Activated gamma-delta T cell (primary cell): ENCODE measurements around the gene KIF4A.
"Not testable (repeated sequence)": the region's sequence is repeated elsewhere in the genome, so short reads cannot be mapped to it uniquely, and the experiment has no call there.

Source experiments
- DNase-seq: peaks from one replicate; lab custom pipeline; 2025; lab: John Stamatoyannopoulos, UW
- total RNA-seq, 2 donors: gene quantifications; one replicate each; lab custom pipeline; 2026; lab: John Stamatoyannopoulos, UW

Gene KIF4A, protein sequence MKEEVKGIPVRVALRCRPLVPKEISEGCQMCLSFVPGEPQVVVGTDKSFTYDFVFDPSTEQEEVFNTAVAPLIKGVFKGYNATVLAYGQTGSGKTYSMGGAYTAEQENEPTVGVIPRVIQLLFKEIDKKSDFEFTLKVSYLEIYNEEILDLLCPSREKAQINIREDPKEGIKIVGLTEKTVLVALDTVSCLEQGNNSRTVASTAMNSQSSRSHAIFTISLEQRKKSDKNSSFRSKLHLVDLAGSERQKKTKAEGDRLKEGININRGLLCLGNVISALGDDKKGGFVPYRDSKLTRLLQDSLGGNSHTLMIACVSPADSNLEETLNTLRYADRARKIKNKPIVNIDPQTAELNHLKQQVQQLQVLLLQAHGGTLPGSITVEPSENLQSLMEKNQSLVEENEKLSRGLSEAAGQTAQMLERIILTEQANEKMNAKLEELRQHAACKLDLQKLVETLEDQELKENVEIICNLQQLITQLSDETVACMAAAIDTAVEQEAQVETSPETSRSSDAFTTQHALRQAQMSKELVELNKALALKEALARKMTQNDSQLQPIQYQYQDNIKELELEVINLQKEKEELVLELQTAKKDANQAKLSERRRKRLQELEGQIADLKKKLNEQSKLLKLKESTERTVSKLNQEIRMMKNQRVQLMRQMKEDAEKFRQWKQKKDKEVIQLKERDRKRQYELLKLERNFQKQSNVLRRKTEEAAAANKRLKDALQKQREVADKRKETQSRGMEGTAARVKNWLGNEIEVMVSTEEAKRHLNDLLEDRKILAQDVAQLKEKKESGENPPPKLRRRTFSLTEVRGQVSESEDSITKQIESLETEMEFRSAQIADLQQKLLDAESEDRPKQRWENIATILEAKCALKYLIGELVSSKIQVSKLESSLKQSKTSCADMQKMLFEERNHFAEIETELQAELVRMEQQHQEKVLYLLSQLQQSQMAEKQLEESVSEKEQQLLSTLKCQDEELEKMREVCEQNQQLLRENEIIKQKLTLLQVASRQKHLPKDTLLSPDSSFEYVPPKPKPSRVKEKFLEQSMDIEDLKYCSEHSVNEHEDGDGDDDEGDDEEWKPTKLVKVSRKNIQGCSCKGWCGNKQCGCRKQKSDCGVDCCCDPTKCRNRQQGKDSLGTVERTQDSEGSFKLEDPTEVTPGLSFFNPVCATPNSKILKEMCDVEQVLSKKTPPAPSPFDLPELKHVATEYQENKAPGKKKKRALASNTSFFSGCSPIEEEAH
- total RNA-seq, result 0.41 to 2.1 reads per million in 2 donors

DNA sequence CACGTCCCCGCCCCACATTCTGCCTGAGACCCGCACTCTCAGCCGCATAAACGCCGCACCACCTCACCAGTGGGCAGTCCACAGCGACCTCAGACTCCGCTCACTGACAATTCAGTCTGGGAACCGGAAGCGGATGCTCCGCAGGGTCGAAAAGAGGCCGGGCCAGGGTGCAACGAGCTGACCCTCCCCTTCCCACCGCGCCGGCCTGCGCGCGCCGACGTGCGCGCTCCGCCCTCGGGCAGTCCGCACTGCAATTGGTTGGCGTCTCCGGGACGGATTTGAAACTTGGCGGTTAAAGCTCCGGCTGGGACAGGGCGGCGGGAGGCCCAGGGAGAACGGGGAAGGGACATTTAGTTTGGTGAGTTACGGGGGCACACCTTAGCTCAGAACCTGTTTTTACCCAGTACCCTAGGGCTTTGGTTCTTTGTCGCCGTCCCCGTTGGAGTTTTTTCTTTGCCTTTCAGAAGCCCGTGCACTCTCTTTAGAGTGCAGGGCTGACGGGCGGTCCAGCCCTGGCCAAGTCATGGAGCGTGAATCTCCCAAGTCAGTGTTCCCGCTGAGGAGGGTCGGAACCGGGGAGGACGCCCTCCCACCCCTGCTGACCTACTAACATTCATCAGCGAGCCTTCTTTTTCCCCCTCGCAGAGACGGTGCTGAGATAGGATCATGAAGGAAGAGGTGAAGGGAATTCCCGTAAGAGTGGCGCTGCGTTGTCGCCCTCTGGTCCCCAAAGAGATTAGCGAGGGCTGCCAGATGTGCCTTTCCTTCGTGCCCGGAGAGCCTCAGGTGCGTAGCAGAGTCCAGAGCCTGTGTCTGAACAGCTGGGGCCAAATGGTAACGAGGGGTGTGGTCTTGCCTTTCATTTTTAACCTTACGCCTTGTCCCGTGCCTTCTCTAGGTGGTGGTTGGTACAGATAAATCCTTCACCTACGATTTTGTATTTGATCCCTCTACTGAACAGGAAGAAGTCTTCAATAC lies at the start of gene KIF4A, which contains the start of gene PDZD11:
Gene KIF4A (plus strand): TSS at position 312 of the 978 bp plus-strand sequence. CDS start 355 bp downstream, at position 667.
Gene PDZD11 (minus strand): TSS at position 135 of the 978 bp plus-strand sequence. CDS start 586 bp downstream, outside the sequence.
- peak; percentile 64 for DNase-seq

GRCh38 chrX:70240751-70241150 lies 49.2 kb upstream of the KIF4A start:
- no peak for DNase-seq

DNA sequence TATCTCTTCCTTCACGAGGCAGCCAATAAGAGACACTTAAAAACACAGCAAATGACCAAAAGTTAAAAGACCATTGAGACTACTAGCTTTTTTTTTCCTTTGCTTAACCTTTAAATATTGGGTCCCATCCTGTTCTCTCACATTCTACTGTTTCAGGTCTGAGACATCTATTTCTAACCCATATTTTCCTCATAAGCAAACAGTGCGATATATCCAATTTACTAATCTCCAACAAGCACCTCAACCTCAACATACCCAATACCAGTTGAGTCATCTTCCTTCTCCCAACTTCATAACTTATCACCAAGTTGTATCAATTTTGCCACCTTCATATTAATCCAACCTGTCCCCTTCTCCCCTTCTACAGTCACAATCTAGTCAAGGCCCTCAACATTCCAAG lies 48.4 kb upstream of the KIF4A start:
- DNase-seq, result no peak

GRCh38 chrX:70243601-70244000 lies 46.3 kb upstream of the KIF4A start:
- DNase-seq, result not testable (repeated sequence)

GRCh38 chrX:70244881-70245280 lies 45.0 kb upstream of the KIF4A start:
- no peak for DNase-seq

GRCh38 chrX:70247252-70247651 lies 42.7 kb upstream of the KIF4A start:
- no peak for DNase-seq

- DNase-seq, result no peak
Observed at GRCh38 chrX:70252491-70252890, 37.4 kb upstream of the KIF4A start.

GRCh38 chrX:70253377-70254062 lies 36.4 kb upstream of the KIF4A start:
- DNase-seq, result no peak

GRCh38 chrX:70254063-70254400 lies 35.9 kb upstream of the KIF4A start:
- DNase-seq, result no peak

- no peak for DNase-seq
Observed at GRCh38 chrX:70254909-70255308, 35.0 kb upstream of the KIF4A start.

DNA sequence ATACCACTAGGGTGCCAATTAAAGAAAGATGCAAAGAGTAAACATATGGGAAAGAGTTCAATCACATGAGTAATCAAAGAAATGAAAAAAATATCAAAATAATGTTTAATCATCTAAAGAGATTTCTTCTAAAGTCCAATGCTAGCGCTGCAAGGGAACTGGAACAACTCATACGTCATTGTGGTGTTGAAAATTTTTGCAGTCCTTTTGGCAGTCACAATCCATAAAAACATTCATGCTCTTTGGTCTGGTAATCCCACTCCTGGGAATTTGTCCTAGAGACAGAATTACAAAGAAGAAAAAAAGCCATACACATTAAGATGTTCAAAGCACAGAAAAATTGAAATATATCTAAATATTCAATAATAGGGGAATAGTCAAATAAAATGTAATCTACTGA lies 34.5 kb upstream of the KIF4A start:
- no peak for DNase-seq

DNA sequence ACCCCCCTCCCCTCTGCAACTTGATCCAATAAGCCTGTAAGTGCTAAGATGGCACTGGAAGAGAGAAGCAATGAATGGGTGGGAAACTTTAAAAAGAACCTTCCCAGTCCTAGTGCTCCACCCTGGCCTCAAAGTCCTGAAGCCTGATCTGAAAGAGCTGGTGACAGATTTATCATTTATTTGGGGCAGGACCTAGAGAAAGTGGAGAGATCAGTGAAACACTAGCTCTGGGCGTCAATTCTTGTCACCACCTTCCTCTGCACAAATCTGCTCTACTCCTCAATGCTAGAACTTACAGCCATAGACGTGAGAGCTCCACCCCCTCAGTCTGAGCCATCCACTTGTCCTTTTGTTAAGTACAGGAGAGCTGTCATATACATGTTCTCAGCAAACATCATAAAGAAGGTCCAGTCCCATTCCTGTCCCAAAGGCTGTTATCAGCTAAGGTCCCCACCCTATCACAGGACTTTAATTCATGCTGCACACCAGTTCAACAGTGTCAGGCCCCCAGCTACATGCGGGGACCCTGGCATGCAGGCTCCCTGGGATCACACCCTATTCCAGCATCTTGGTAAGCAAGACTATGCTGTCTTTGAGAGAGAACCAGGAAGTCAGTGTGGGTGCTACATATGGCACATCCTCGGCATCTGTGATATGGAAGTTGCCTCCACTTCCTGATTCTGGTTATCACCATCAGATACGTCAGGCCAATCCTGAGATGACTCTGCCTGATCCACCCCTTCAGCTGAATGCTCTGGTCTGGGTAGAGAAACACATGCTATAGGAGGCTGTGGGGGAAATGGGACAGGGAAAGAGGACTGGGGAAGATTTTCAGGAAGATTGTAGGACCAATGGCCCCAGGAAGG lies 32.2 kb upstream of the KIF4A start:
- DNase-seq, result no peak

GRCh38 chrX:70260104-70260503 lies 29.8 kb upstream of the KIF4A start, which contains the start of gene P2RY4:
P2RY4 (minus strand) TSS chrX:70260204; CDS start chrX:70259624, 580 bp downstream.
- DNase-seq, result no peak

DNA sequence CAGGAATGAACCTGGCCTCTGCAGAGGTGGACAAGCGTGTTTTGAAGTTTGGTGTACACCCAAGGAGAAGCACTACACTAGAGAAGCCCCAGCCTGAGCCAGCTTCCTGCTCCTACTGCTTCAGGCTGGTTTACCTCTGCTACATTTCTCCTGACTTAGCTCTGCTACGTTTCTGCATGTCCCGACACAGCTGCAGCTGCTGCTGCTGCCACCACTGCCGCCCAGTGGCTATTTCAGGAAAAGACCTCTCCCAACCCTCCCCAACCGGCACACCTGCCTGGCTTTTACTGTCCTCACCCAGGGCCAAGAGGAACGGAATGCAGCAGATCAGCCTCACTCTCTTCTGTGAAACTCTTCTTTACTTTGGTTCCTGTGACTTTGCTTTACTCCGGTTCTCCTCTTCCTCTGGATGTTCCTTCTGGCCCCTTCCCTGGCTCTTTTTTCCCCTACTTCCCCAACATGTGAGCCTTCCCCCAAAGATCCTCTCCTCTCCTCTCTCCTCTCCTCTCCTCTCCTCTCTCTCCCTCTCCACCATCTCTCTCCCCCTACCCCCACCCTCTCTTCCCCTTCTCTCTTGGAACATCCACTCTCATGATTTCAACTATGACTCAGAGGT lies 26.8 kb upstream of the KIF4A start:
- DNase-seq, result no peak

- DNase-seq, result no peak
Observed at GRCh38 chrX:70264784-70265183, 25.1 kb upstream of the KIF4A start.

- no peak for DNase-seq
Observed at GRCh38 chrX:70268034-70268433, 21.9 kb upstream of the KIF4A start, which contains the start of gene ARR3. ARR3 (plus strand) TSS chrX:70268334; CDS start chrX:70269386, 1,052 bp downstream.

DNA sequence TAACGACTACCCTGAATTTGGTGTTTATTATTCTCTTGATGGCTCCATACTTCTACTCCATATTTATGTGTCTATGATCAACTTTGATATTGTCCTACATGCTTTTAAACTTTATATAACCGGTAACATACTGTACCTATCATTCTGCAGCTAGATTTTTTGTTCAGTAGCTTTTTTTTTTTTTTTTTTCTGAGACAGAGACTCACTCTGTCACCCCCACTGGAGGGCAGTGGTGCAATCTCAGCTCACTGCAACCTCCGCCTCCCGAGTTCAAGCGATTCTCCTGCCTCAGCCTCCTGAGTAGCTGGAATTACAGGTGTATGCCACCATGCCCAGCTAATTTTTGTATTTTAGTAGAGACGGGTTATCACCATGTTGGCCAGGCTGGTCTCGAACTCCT lies 15.9 kb upstream of the KIF4A start:
- DNase-seq, result not testable (repeated sequence)

DNA sequence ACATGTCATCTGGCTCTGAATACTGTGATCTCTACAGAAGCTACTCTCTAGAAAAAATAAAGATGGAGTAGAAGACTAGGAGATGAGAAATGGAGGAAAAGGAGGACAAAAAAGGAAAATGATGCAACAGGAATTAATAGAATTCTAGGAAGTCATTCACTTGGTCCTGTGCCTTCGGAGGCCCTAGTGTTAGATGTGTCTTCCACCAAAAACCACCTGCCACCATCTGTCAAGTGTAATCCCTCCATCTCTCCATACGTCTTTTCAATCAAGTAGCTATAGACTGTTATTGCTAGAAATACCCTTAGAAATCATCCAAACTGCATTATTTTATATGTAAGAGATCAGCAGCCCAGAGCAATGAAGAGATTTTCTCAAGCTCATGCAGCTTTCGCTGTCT lies 10.8 kb upstream of the KIF4A start:
- no peak for DNase-seq

GRCh38 chrX:70280573-70280972 lies 9.3 kb upstream of the KIF4A start:
- DNase-seq, result no peak
